MM.1S (cell line): ENCODE measurements around the gene NDUFV3.
"Not testable (repeated sequence)": the region's sequence is repeated elsewhere in the genome, so short reads cannot be mapped to it uniquely, and the experiment has no call there.

Source experiments
- DNase-seq: peaks from one replicate; pipeline ENCODE4 v3.0.0-alpha.2; 2015
- H2AFZ ChIP-seq: fragments of 300-600 bp; sonication (generic); 2 replicates; pipeline ENCODE4 v1.6.0; 2016; ENCODE audit warnings: antibody characterized with exemption, low read length
- H3F3A ChIP-seq: fragments of 300-600 bp; sonication (generic); 2 replicates; pipeline ENCODE4 v1.6.1; 2016; ENCODE audit warnings: mild to moderate bottlenecking, antibody characterized with exemption, low read length, moderate library complexity, mixed read lengths; ENCODE audit not compliant: insufficient read depth
- H3K27ac ChIP-seq: fragments of 300-600 bp; sonication (generic); 2 replicates; pipeline ENCODE4 v1.5.1; 2016; ENCODE audit warnings: mild to moderate bottlenecking, low read length
- H3K27me3 ChIP-seq: fragments of 300-600 bp; sonication (generic); replicated peaks from 2 replicates; pipeline ENCODE4 v1.6.0; 2016; ENCODE audit warnings: low read length; ENCODE audit not compliant: insufficient read depth
- H3K36me3 ChIP-seq: fragments of 300-600 bp; sonication (generic); replicated peaks from 2 replicates; pipeline ENCODE4 v1.6.1; 2016; ENCODE audit warnings: mild to moderate bottlenecking, low read length, mixed read lengths; ENCODE audit not compliant: insufficient read depth
- H3K4me1 ChIP-seq: fragments of 300-600 bp; sonication (generic); 2 replicates; pipeline ENCODE4 v1.6.1; 2016; ENCODE audit warnings: low read length, mixed read lengths
- H3K4me2 ChIP-seq: fragments of 300-600 bp; sonication (generic); 2 replicates; pipeline ENCODE4 v1.6.0; 2016; ENCODE audit warnings: low read depth, low read length
- H3K4me3 ChIP-seq: fragments of 300-600 bp; sonication (generic); 2 replicates; pipeline ENCODE4 v1.5.1; 2016; ENCODE audit warnings: low read length, mixed read lengths
- H3K79me2 ChIP-seq: fragments of 300-600 bp; sonication (generic); 2 replicates; pipeline ENCODE4 v1.6.1; 2016; ENCODE audit warnings: mixed run types, low read length, mixed read lengths
- H3K9ac ChIP-seq: fragments of 300-600 bp; sonication (generic); 2 replicates; pipeline ENCODE4 v1.6.1; 2016; ENCODE audit warnings: low read length, mixed read lengths
- H3K9me2 ChIP-seq: fragments of 300-600 bp; sonication (generic); replicated peaks from 2 replicates; pipeline ENCODE4 v1.6.1; 2016; ENCODE audit warnings: mild to moderate bottlenecking, low read length, mixed read lengths; ENCODE audit not compliant: insufficient read depth
- H3K9me3 ChIP-seq: fragments of 300-600 bp; sonication (generic); replicated peaks from 2 replicates; pipeline ENCODE4 v1.6.1; 2016; ENCODE audit warnings: mild to moderate bottlenecking, low read length, mixed read lengths; ENCODE audit not compliant: insufficient read depth
- H4K20me1 ChIP-seq: fragments of 300-600 bp; sonication (generic); 2 replicates; pipeline ENCODE4 v1.6.1; 2016; ENCODE audit warnings: mild to moderate bottlenecking, low read length, moderate library complexity, mixed read lengths; ENCODE audit not compliant: insufficient read depth
- EZH2 ChIP-seq: fragments of 300-600 bp; sonication (generic); optimal IDR thresholded peaks from 2 replicates; pipeline ENCODE3; 2017; ENCODE audit warnings: low read depth, mild to moderate bottlenecking, antibody characterized with exemption, low read length, mixed read lengths
- EZH2phosphoT487 ChIP-seq: fragments of 300-600 bp; sonication (generic); IDR thresholded peaks from 2 replicates; pipeline ENCODE4 v1.6.1; 2018; ENCODE audit warnings: antibody characterized with exemption, low read length
- TF ChIP-seq, protein P1 (sequence below): fragments of 300-600 bp; sonication (generic); IDR thresholded peaks from 2 replicates; pipeline ENCODE4 v1.5.1; 2016; ENCODE audit warnings: antibody characterized with exemption, low read length, mixed read lengths

NDUFV3 gene

DNA sequence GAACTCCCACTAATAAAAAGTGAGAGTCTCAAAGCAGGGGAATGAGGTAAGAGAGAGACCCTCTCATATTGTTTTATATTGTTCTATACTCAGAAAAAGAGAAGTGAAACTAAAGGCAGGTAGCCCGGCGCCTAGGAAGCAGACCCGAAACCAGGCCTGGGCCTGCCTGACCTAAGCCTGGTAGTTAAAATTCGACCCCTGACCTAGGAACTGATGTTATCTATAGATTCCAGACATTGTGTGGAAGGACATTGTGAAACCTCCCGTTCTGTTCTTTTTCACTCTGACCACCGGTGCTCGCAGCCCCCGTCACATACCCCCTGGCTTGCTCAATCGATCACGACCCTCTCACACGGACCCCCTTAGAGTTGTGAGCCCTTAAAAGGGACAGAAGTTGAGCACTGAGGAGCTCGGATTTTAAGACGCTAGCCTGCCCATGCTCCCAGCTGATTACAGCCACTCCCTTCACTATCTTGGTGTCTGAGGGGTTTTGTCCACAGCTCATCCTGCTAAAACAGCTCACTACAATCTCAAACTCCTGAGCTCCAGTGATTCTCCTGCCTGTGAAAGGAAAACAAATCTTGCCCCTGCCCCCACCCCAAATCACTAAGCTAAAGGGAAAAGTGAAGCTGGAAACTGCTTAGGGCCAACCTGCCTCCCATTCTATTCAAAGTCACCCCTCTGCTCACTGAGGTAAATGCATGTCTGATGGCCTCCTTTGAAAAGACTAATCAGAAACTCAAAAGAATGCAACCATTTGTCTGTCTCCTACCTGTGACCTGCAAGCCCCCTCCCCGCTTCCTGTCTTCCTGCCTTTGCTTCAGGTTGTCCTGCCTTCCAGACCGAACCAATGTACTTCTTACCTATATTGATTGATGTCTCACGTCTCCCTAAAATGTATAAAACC, 44.2 kb downstream of the NDUFV3 start:
- not testable (repeated sequence) for H3F3A ChIP-seq, H3K9ac ChIP-seq, H3K9me2 ChIP-seq, H3K4me1 ChIP-seq, H3K27me3 ChIP-seq, H3K79me2 ChIP-seq, H3K36me3 ChIP-seq, H4K20me1 ChIP-seq, H3K9me3 ChIP-seq
- DNase-seq: peak; percentile 60
- Histone ChIP-seq H3K4me2 (peak overlapping the region; percentile 64), H3K4me3 (peak overlapping the region; percentile 9; the same call in 1 of the 2 replicates), H2AFZ (peak overlapping the region; percentile 63), H3K27ac (peak overlapping the region; percentile 32; the same call in 1 of the 2 replicates)

DNA sequence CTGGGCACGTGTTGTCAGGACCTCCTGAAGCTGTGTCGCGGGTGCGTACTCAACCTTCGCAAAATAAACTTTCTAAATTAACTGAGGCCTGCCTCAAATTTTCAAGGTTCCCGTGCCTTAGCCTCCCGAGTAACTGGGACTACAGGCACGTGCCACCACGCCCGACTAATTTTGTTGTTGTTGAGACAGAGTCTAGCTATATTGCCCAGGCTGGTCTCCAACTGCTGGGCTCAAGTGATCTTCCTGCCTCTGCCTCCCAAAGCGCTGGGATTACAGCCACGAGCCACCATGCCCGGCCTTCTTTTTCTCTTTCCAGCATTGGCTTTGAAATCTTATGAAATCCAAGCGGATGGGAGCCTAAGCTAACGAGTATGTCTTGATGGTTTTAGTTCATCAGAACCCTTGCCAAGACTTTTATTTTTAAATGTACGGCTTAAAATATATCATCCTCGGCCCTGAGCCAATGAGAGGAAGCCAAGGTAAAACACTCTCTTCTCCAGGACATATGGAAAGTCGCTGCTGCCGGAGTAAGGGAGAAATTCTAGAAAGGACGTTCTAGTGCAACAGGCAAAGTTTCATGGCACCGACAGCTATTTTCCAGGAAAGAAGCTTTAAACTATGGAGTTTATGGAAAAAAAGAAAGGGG, 45.0 kb downstream of the NDUFV3 start:
- H3K4me1 ChIP-seq: peaks cover 6% of the 10 kb centered on the region
- no peak overlapping the region for H3K9ac ChIP-seq
- H3K79me2 ChIP-seq: no peaks in the 10 kb centered on the region
- no peak overlapping the region for H3K4me2 ChIP-seq
- no peaks in the 10 kb centered on the region for H3K9me3 ChIP-seq
- TF ChIP-seq, protein P1, sequence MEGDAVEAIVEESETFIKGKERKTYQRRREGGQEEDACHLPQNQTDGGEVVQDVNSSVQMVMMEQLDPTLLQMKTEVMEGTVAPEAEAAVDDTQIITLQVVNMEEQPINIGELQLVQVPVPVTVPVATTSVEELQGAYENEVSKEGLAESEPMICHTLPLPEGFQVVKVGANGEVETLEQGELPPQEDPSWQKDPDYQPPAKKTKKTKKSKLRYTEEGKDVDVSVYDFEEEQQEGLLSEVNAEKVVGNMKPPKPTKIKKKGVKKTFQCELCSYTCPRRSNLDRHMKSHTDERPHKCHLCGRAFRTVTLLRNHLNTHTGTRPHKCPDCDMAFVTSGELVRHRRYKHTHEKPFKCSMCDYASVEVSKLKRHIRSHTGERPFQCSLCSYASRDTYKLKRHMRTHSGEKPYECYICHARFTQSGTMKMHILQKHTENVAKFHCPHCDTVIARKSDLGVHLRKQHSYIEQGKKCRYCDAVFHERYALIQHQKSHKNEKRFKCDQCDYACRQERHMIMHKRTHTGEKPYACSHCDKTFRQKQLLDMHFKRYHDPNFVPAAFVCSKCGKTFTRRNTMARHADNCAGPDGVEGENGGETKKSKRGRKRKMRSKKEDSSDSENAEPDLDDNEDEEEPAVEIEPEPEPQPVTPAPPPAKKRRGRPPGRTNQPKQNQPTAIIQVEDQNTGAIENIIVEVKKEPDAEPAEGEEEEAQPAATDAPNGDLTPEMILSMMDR: no peak
- no peak for TF ChIP-seq EZH2
- no peak for TF ChIP-seq EZH2phosphoT487
- no peak overlapping the region for H2AFZ ChIP-seq
- H3K4me3 ChIP-seq: no peak overlapping the region
- no peaks in the 10 kb centered on the region for H3F3A ChIP-seq
- H4K20me1 ChIP-seq: no peaks in the 10 kb centered on the region
- DNase-seq: no peak
- no peaks in the 10 kb centered on the region for H3K9me2 ChIP-seq
- H3K27ac ChIP-seq: no peak overlapping the region
- H3K36me3 ChIP-seq: no peaks in the 10 kb centered on the region
- no peaks in the 10 kb centered on the region for H3K27me3 ChIP-seq

DNA sequence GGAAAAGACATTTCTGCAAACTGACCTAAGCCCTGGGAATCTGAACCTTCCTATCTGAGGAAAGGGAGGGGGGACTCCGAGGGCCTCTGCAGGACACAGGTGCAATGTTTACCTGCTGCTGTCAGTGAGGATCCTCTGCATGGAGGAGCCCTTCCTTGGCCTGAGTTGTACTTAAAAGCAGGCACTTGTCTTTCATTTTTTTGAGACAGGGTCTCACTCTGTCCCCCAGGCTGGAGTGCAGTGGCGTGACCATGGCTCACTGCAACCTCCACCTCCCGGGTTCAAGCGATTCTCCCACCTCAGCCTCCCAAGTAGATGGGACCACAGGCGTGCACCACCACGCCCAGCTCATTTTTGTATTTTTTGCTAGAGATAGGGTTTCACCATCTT, 45.5 kb downstream of the NDUFV3 start:
- not testable (repeated sequence) for H3K9ac ChIP-seq, H2AFZ ChIP-seq, H4K20me1 ChIP-seq, H3K9me2 ChIP-seq, H3K4me3 ChIP-seq, H3K27ac ChIP-seq, H3K4me2 ChIP-seq, H3F3A ChIP-seq, H3K79me2 ChIP-seq, H3K36me3 ChIP-seq, H3K4me1 ChIP-seq, H3K9me3 ChIP-seq, H3K27me3 ChIP-seq, DNase-seq

DNA sequence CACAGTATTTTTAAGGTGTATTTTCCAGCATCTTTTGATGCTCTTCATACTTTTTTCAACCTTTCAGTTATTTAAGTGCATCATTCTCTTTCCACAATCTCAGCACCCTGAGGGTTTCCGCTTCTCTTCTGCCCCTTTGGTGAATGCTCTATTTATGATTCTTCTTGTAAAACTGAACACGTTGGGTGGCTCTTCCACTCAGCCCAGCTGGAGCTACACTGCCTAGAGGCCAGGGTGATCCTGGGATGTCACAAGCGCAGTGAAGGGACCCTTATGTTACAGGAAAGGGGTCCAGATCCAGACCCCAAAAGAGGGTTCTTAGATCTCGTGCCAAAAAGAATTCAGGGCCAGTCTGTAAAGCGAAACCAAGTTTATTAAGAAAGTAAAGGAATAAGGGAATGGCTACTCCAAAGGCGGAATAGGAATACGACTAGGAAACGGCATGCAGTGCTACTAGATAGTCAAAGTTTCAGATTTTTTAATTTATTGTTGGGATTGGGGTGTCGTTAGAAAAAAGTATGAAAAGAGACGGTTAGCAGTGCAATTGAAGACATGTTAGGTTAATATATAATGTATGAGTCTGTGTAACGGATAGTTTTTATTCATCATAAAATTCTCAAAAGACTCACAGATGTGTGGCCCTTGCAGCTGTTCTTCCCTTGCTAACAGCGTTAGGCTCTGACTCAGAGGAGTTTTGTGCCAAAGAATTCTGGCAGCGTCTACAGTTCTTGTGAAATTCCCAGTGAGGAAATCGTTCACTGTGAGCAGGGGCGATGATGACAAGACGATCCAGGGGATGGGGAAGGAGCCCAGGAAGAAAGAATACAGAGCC, 46.7 kb downstream of the NDUFV3 start:
- H3F3A ChIP-seq: no peaks in the 10 kb centered on the region
- no peak overlapping the region for H3K4me2 ChIP-seq
- H3K9ac ChIP-seq: no peak overlapping the region
- DNase-seq: no peak
- H3K9me3 ChIP-seq: no peaks in the 10 kb centered on the region
- peaks cover 6% of the 10 kb centered on the region for H3K4me1 ChIP-seq
- H3K27me3 ChIP-seq: no peaks in the 10 kb centered on the region
- no peak overlapping the region for H3K4me3 ChIP-seq
- H3K9me2 ChIP-seq: no peaks in the 10 kb centered on the region
- no peaks in the 10 kb centered on the region for H4K20me1 ChIP-seq
- H3K79me2 ChIP-seq: no peaks in the 10 kb centered on the region
- no peak overlapping the region for H2AFZ ChIP-seq
- TF ChIP-seq EZH2phosphoT487: no peak
- TF ChIP-seq EZH2: no peak
- TF ChIP-seq, protein P1: no peak
- H3K27ac ChIP-seq: no peak overlapping the region
- H3K36me3 ChIP-seq: no peaks in the 10 kb centered on the region
